ENCODE data around the gene NEBL.

Gene NEBL

GRCh38 chr10:20891338-20891714 lies 5.8 kb downstream of the NEBL start (continued):
- TF ChIP-seq INSM2 (tag by site-specific recombination; IDR thresholded peaks at IDR 0.05) (peak; percentile 59; the same call in 1 of the 2 replicates), ZNF629 (tag by site-specific recombination; IDR thresholded peaks at IDR 0.05) (peak; percentile 58), GLI2 (tag by site-specific recombination; IDR thresholded peaks at IDR 0.05; ENCODE audit: borderline replicate concordance, low read depth) (no peak), SP7 (tag by site-specific recombination; IDR thresholded peaks at IDR 0.05) (peak; percentile 100), ZNF280C (tag by site-specific recombination; IDR thresholded peaks at IDR 0.05) (no peak), ZNF394 (tag by site-specific recombination; IDR thresholded peaks at IDR 0.05; ENCODE audit: borderline replicate concordance) (no peak), PRDM4 (tag by site-specific recombination; IDR thresholded peaks at IDR 0.05) (no peak), HOXD13 (CRISPR knock-in tag; IDR thresholded peaks at IDR 0.05; ENCODE audit: borderline replicate concordance) (no peak), ZNF510 (tag by site-specific recombination; IDR thresholded peaks at IDR 0.05; ENCODE audit: insufficient replicate concordance) (no peak), PRDM10 (tag by site-specific recombination; IDR thresholded peaks at IDR 0.05) (peak; percentile 55), PATZ1 (tag by site-specific recombination; IDR thresholded peaks at IDR 0.05) (no peak), ZNF362 (tag by site-specific recombination; IDR thresholded peaks at IDR 0.05) (0 out of 2 replicates have a peak, but pooled peaks have one; percentile 21), ZNF121 (tag by site-specific recombination; IDR thresholded peaks at IDR 0.05) (no peak), ZNF843 (tag by site-specific recombination; IDR thresholded peaks at IDR 0.05) (no peak), ZNF280D (tag by site-specific recombination; IDR thresholded peaks at IDR 0.05) (no peak), ZXDB (tag by site-specific recombination; IDR thresholded peaks at IDR 0.05) (peak; percentile 41; the same call in 1 of the 2 replicates), KLF1 (tag by site-specific recombination; IDR thresholded peaks at IDR 0.05) (no peak), KLF10 (tag by site-specific recombination; IDR thresholded peaks at IDR 0.05) (no peak; the same call in 1 of the 2 replicates), OVOL3 (tag by site-specific recombination; IDR thresholded peaks at IDR 0.05) (no peak), PBX3 (CRISPR knock-in tag; IDR thresholded peaks at IDR 0.05) (no peak), ZNF24 (tag by site-specific recombination; IDR thresholded peaks at IDR 0.05) (no peak), ZFP37 (tag by site-specific recombination; IDR thresholded peaks at IDR 0.05) (no peak)

Measured in HEK293 (cell line).